IPS-11a (cell line): ENCODE data around the gene SLC17A9.

ENCODE experiments used
- H3K4me3 ChIP-seq: one replicate; pipeline ENCODE4 v1.5.1; 2013; ENCODE audit warnings: low read depth, low read length, control low read depth

Gene SLC17A9

GRCh38 chr20:63015147-63015661, 62.7 kb downstream of the SLC17A9 start:
- H3K4me3 ChIP-seq: no peak overlapping the region

GRCh38 chr20:63015662-63016361, 63.3 kb downstream of the SLC17A9 start:
- no peak overlapping the region for H3K4me3 ChIP-seq

- H3K4me3 ChIP-seq: no peak overlapping the region
Observed at GRCh38 chr20:63016514-63017075, 64.1 kb downstream of the SLC17A9 start.

GRCh38 chr20:63017076-63017825, 64.7 kb downstream of the SLC17A9 start:
- no peak overlapping the region for H3K4me3 ChIP-seq

- no peak overlapping the region for H3K4me3 ChIP-seq
Observed at GRCh38 chr20:63017826-63018411, 65.4 kb downstream of the SLC17A9 start.
